T-helper 2 cell (primary cell): ENCODE measurements around the gene NFATC2IP.
"Not testable (repeated sequence)": the region's sequence is repeated elsewhere in the genome, so short reads cannot be mapped to it uniquely, and the experiment has no call there.

Source experiments
- DNase-seq, 5 experiments: peaks; one replicate each; pipeline versions ENCODE4 v3.0.0 to v3.0.0-alpha.2; 2012 to 2022

The NFATC2IP gene

GRCh38 chr16:28926284-28926683 is 24.5 kb upstream of the NFATC2IP start:
- DNase-seq: not testable (repeated sequence)

GRCh38 chr16:28927815-28928214 is 22.9 kb upstream of the NFATC2IP start:
- DNase-seq: no peak

- DNase-seq: no peak
Measured at GRCh38 chr16:28930203-28930602, 20.5 kb upstream of the NFATC2IP start.

GRCh38 chr16:28930652-28931051 is 20.1 kb upstream of the NFATC2IP start:
- peak in 1 of 5 experiments; percentile 13 for DNase-seq

- no peak for DNase-seq
Measured at GRCh38 chr16:28931801-28932225, 18.9 kb upstream of the NFATC2IP start, which contains the start of gene CD19. TSS of gene CD19 (plus strand) at chr16:28931971. CDS start at chr16:28932001, 30 bp downstream.

GRCh38 chr16:28932339-28933141 is 18.2 kb upstream of the NFATC2IP start:
- no peak for DNase-seq

GRCh38 chr16:28933171-28933570 is 17.6 kb upstream of the NFATC2IP start:
- no peak for DNase-seq

- no peak for DNase-seq
Measured at GRCh38 chr16:28935346-28935745, 15.4 kb upstream of the NFATC2IP start.

- peak; percentile 67 to 79 (median 75) for DNase-seq
Measured at GRCh38 chr16:28935924-28936783, 14.6 kb upstream of the NFATC2IP start.

GRCh38 chr16:28936784-28937155 is 14.0 kb upstream of the NFATC2IP start:
- no peak for DNase-seq

- DNase-seq: no peak
Measured at GRCh38 chr16:28937222-28937876, 13.4 kb upstream of the NFATC2IP start.

GRCh38 chr16:28938721-28939120 is 12.0 kb upstream of the NFATC2IP start:
- no peak for DNase-seq

- DNase-seq: not testable (repeated sequence)
Measured at GRCh38 chr16:28939825-28940224, 10.9 kb upstream of the NFATC2IP start.

- DNase-seq: no peak
Measured at GRCh38 chr16:28943281-28943680, 7.5 kb upstream of the NFATC2IP start.

- no peak for DNase-seq
Measured at GRCh38 chr16:28946681-28947080, 4.1 kb upstream of the NFATC2IP start.

GRCh38 chr16:28951410-28951943 is 740 bp downstream of the NFATC2IP start:
- peak in 1 of 5 experiments; percentile 53 for DNase-seq

GRCh38 chr16:28958216-28958615 is 7.5 kb downstream of the NFATC2IP start:
- no peak for DNase-seq

- no peak for DNase-seq
Measured at GRCh38 chr16:28958836-28959235, 8.1 kb downstream of the NFATC2IP start.

- DNase-seq: no peak
Measured at GRCh38 chr16:28964072-28964471, 13.3 kb downstream of the NFATC2IP start.

- no peak for DNase-seq
Measured at GRCh38 chr16:28964496-28964895, 13.8 kb downstream of the NFATC2IP start.

- DNase-seq: no peak
Measured at GRCh38 chr16:28967156-28967555, 16.4 kb downstream of the NFATC2IP start.

GRCh38 chr16:28969696-28970095 is 19.0 kb downstream of the NFATC2IP start:
- DNase-seq: not testable (repeated sequence)

GRCh38 chr16:28974007-28974436 is 23.3 kb downstream of the NFATC2IP start:
- DNase-seq: no peak
